Bone marrow (tissue), 2 donors: Measurements from ENCODE around the gene PRKCZ.
A peak's percentile ranks its signal among the peaks of the same experiment; 100 is the strongest.

Experiments
- DNase-seq, 2 donors: peaks; one replicate each; lab custom pipeline; 2025; lab: John Stamatoyannopoulos, UW

The PRKCZ gene

DNA sequence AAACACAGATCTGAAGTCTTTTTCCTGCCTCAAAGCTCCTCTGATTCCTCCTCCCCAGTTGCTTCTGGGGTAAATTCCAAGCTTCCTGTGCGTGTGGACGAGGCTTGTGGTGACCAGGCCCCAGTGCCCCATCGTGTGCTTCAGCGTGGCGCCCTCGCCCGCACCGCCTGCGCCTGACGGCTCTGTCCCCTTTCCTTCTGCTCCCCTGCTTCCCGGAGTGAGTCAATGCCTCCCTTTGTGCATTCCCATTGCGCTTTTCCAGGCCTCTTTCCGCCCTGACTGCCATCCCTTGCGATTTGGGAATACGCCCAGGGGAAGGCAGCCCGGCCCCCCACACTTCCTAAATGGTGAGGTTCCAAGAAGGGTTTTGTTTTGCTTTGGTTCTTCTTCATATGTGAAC lies 108.1 kb downstream of the PRKCZ start:
- no peak for DNase-seq

DNA sequence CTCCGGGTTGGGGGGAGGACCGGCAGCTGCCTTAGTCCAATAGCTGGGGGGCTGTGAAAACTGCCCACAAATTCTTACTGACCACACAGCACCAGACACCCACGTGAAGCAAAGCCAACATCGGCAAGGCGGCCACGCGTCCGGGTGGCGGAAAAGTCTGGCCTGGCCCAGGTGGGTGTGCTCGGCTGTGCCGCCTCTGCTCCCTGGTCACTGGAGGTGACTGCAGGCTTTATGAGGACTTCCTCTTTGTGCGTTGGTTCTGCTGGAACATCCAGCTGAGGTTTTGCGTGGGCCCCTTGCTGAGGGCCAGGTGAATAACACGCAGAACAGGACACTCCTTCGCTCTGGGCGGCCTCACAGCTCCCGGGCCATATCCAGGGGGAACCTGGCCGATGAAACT lies 108.9 kb downstream of the PRKCZ start:
- DNase-seq, result no peak

DNA sequence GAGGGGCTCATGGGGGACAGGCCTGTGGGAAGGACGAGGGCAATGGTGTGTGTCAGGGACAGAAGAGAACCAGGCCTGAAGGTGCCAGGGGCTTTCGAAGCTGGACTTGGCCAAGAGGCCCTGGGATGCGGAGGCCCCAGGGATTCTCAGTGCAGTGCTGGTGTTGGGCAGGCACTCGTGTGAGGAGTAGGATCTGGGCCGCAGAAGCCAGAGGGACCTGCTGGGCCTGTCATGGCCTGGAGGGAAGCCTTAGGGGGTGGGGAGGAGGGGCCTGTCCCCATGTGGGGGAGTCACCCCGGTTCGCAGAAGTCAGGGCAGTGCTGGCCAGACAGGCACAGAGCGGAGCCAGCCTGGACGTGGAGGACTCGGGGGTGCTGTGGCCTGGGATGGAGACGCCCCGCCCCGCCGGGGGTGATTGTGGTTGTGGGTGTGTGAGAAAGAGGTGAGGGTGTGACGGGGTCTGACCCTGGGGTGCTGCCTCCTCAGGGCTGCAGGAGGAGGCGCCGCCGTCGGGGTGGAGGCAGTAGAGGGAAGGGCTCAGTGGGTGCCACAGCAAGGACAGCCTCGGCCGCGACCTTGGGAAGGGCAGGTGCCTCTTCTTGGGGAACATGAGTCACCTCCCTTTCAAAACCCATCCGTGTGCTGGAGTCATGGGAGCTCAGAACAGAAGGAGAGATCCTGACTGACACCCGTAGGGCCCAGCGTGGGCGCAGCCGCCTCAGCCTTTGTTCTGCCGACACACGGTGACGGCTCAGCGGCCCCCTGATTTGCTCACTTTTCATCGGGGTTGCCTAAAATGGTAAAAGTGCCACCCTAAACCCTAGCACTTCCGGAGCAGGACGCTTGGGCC lies 110.5 kb downstream of the PRKCZ start:
- DNase-seq, result no peak

DNA sequence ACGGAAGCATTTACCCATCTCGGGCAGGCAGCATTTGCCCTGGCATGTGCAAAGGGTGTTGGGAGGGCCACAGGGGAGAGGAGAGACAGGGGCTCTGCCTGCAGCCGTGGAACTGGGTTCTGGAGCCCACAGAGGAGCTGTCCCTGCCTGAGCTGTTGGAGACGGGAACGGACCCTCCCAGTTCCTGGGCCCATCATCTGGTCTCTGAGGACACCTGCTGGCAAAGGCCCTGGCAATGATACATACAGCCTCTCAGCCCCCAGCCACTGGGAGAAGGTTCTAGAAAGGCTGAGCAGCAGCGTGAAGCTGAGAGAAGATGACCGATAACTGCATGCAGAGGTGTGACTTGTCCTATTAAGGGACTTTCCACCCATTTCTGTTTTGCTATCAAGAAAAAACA lies 113.0 kb downstream of the PRKCZ start:
- DNase-seq, result no peak

DNA sequence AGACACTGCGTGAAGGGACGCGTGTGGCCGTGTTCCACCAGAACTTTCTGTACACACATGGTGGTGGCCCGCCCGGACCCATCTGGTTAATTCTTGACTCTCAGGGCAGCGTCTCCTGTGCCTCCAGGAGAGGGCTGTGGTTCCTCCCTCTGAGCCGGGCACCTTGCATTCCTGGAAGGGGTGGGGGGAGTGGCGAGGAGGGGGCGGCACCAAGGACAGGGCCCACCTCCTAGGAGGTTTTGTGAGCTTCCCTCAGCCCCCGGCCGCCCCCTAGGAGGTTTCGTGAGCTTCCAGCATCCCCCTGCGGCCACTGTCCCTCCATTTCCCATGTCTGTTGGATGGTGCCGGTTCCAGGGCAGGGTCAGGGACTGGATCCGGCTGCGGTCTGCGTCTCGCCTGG lies 115.4 kb downstream of the PRKCZ start:
- DNase-seq, result no peak

DNA sequence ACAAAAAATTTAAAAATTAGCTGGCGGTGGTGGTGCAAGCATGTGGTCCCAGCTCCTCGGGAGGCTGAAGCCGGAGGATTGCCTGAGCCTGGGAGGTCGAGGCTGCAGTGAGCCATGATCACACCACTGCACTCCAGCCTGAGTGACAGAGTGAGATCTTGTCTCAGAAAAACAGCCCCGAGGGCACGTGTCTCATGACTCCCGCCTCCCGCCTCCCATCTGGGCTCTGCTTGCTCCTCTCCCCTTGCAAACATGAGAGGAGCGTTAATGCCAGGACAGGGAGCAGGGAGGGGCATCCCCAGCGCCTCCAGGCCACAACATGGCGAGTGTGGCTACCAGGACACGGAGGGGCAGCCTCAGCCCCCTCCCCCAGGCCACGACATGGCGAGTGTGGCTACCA lies 116.0 kb downstream of the PRKCZ start:
- no peak for DNase-seq

DNA sequence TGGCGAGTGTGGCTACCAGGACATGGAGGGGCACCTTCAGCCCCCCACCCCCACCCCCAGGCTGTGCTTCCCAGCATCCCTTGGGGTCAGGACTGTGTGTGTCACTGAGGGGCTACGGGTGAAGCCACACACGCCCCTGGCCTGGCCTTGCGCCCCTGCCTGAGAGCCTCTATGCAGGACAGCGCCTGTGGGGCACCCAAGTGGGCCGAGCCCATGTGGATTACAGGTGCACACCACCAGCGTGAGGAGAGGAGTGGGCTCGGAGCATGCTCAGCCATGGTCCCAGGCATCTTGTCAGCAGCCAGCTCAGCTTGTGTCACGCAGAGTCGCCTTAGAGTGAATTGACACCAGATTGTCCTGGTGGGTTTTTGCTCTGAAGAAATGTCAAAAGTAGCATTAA lies 116.5 kb downstream of the PRKCZ start:
- no peak for DNase-seq

DNA sequence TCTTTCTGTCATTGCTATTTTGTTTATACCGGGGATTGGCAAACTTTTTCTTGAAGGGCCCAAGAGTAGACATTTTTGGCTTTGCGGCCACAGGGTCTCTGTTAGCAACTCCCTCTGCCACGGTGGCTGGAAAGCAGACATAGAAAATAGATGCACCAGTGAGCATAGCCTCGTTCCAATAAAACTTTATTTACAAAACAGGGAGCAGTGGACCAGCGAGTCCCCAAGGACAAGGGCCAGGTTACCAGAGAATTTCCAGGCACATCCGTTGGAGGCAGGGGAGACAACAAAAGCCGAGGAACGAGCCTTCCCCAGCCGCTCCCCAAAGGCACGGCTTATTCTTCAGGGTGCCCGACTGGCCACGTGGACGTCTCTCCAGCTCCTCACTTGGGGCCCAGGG lies 117.9 kb downstream of the PRKCZ start:
- DNase-seq, result no peak

DNA sequence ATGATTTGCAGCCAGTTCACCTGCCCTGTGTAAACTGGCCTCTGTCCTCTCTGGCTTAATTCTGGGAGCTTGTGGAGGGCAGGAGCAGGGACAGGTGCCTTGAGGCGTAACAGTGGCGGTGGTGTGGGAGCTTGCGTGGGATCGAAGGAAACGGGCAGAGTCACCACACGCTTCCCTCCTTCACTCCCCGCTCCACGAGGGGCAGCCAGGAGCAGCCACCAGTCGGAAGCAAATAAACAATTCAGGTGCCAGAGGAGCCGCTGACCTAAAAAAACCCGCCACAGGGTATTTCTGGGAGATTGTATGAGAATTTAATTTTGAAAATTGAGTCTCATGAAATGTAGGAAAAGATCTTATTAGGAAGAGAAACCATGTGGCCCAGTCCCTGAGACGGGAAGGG lies 118.3 kb downstream of the PRKCZ start:
- no peak for DNase-seq

DNA sequence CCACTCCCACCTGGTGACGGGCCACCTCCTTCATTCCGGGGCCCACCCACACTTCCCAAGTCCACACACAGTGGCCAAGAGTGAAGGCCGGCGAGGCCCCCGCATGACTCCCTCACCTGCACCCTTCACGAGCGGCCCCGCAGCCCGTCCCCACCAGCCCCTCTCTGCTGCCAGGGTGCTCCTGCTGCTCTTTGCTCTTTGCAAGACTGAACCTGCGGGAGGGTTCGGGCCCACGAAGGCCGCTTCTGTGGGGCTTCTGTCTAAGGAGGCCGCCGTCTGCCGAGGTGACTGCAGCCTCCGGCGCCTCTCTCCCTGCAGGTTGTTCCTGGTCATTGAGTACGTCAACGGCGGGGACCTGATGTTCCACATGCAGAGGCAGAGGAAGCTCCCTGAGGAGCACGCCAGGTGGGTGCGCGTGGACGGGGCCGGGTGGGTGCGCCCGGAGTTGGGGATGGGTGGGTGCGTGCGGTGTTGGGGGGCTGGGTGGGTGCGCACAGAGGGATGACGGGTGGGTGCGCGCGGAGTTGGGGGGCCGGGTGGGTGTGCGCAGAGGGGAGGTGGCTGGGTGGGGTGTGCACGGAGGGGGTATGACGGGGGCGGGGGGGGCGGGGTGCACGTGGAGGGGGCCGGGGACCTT lies 119.1 kb downstream of the PRKCZ start:
- DNase-seq, result no peak

DNA sequence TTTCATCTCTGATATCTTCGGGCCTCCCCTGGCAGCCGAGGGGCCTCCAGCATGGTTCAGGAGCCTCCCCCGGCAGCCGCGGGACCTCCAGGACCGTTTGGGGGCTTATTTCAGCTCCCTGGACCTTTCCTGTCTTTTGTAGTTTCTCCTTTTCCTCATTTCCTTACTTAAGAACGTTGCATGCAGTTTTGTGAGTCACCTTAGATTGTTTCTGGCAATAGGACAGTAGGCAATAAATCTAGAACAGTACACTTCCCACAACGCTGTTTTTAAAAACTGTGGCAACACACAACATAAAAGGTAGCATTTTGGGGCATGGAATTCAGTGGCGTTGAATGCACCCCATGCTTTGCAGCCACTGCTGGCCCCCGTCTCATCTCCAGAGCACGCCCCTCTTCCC lies 120.0 kb downstream of the PRKCZ start:
- no peak for DNase-seq

DNA sequence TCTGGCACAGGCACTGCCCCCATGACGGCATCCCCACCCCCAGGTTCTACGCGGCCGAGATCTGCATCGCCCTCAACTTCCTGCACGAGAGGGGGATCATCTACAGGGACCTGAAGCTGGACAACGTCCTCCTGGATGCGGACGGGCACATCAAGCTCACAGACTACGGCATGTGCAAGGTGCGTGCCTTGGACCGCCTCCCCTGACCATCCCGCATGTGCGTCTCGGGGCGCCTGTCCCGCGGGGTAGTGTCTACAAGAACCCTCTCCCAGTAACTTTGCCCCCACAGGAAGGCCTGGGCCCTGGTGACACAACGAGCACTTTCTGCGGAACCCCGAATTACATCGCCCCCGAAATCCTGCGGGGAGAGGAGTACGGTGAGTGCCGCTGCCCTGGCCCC lies 121.8 kb downstream of the PRKCZ start:
- no peak for DNase-seq

DNA sequence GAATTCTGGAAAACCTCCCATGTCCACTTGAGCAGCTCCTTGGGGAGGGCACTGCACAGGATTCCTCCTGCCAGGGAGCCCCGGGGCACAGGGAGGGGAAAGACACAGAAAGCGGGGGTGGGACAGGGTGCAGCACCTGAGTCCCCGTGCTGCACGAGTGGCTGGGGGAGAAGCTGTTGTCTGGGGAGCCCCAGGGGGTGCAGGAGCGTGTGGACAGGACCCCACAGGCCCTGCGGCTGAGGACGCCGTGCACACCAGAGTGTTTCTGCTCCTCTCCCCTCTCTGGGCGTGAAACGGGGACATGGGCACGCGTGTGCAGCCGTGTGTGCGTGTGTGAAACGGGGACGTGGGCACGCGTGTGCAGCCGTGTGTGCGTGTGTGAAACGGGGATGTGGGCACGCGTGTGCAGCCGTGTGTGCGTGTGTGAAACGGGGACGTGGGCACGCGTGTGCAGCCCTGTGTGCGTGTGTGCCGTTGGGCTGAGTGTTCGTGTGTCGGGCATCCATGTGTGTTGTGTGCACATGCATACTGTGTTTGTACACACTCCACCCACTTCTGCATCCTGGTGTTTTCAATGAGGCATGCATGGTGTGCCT lies 122.4 kb downstream of the PRKCZ start:
- no peak for DNase-seq

DNA sequence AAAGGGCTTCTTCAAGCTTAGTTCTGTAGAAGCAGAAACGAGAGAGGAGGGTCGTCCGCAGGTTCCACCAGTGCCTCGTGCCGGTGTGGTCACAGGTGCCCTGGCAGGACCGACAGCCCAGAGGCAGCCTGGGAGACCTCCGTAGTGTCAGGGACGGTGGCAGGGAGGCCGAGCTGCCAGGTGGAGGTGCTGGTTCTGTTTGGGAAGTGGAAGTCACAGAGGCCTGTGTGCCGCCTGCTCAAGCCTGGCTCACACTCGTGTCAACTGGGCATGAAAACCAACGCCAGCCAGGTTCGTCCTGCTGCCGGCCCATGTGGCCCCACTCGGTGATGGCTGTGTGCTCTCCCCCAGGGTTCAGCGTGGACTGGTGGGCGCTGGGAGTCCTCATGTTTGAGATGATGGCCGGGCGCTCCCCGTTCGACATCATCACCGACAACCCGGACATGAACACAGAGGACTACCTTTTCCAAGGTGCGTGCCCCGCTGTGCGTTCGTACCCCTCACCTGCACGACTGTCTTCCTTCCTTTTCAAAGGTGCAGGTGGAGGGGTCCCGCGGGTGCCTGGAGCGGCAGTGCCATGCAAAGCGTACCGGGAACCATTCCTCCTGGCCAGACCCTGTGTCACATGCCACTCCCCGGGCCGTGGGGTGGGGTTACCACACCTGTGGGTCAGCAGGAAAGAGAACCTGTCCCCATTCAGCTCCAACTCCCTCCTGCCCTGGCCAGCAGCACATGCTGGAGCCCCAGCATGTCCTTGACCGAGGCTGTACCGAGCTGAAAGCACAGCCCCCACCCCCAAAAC lies 123.5 kb downstream of the PRKCZ start:
- no peak for DNase-seq

DNA sequence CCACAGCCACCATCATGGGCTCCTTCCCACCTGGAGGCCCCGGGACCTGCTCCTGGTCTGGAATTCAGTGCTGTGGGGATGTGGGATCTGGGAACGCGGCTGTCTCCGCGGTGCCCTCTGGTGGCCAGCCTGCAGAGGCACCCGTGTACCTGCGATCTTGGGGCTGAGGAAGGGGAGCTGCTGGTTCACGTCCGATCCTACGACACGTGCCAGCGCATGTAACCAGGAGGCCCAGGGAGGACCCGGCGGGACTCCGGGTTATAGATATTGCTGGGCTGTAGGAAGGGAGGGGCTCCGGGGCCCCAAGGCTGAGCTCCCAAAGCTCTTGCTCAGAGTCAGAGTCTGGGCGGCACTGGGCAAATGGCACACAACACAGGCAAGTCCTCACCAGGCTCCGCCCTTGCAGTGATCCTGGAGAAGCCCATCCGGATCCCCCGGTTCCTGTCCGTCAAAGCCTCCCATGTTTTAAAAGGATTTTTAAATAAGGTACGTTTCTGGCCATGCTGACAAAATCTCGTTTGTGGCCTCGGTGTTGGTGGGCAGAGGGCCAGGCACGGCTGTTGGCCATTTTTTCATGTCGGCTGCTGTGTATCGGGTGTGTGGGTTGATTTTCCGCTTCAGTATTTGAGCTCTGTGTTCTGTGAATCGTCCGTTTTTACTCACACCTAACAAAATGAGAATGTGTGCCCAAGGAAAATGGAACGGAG lies 124.3 kb downstream of the PRKCZ start:
- peak in 1 of 2 donors; percentile 4 for DNase-seq

DNA sequence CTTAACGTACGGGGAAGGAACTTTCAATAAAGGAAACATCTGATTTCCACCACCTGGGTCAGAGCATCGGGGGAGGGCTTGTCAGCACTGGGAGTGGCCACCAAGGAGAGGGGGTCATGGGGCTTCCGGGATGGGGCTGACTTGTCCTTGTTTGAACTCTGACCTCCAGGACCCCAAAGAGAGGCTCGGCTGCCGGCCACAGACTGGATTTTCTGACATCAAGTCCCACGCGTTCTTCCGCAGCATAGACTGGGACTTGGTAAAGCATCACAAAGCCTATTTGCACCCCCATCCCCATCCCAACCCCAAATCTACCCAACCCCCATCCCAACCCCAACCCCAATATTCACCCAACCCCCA lies 124.8 kb downstream of the PRKCZ start:
- DNase-seq, result no peak

DNA sequence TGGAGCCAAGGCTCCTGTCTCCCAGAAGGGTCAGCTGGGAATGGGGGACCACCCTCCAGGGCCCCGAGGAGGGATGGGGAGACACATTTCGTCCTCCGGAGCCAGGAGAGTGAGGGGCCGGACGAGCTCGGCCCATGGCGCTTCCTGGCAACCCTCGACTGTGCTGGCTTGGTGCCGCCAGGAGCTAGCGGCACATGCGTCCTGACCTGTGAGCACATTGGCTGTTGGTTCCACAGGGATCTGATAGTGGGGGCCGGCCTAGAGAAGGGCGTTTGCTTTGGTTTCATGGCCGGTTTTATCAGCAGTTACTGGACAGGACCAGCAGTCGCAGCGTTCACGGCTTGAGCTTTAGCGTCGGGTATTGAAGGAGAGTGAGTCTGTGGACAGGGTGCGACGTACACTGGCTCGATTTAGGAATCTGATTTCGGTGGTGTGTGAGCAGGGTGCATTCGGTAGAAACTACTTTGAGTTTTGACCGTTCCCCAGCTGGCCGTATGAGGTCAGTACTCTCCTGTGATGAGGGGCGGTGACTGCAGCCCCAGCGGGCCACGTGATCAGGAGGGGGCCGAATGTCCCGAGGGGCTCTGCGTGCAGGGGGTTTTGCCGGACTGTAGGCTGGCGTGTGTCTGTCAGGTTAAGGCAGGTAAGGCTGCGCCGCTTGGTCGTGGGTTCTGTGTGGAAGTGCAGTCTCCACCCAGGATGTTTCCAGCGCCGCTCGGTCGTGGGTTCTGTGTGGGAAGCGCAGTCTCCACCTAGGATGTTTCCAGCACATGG lies 125.7 kb downstream of the PRKCZ start:
- no peak for DNase-seq

DNA sequence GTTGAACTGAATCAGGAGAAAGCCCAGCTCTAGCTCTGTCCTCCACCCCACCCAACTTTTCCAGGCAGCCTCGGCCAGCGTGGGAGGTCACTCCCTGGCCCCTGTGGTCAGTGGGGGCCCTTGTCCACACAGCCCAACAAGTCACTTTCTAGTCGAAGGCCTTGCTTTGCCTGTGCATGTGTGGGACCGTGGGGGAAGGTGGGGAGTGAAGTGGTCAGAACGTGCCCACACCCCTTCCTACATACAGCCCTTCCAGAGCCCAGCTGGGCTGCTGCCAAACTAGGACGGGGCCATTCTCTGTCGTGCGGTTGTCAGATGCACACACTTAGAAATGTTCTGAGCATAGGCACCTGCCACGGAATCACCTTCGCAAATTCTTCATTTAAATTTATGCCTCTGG lies 126.4 kb downstream of the PRKCZ start:
- no peak for DNase-seq

DNA sequence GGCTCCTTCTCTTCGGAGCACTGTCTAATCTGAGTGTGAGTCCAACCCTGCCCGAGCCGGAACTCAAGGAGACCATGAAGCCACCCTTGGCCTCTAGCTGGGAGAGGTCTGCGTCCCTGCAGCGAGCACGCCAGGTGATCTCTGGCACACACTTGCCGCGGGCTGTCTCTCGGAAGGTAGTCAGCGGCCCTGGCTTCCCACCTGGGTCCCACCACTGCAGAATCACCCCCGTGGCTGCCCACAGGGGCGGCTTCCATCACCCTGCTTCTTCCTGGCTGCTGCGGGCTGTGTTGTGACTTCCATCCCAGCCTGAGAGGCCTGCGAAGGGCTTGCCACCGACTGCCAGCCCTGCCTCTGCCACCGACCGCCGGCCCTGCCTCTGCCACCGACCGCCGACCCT lies 127.3 kb downstream of the PRKCZ start:
- DNase-seq, result no peak

DNA sequence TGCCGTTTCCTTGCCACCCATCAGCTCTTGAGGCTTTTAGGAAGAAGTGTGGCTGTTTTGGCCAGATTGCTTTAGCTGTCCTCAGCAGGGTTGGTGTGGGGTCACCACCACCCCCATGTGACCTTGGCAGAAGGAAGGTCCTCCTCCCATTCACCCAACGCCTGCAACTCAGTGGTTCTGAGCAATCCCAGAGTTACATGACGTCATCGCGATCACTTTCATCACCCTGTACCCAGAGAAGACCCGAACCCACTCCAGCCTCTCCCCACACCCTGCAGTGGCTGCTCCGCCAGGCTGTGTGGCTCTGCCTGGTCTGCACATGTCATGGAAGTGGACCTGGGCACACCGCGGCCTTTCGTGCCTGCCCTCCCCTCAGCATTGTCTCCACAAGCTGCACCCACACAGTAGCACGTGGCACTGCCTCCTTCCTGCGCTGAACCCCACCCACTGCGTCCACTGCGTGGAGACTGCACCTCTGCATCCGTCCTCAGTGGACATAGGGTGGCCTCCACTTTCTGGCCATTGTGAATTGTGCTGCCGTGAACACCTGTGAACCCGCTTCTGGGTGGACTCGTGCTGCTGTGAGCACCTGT lies 127.8 kb downstream of the PRKCZ start:
- no peak for DNase-seq

DNA sequence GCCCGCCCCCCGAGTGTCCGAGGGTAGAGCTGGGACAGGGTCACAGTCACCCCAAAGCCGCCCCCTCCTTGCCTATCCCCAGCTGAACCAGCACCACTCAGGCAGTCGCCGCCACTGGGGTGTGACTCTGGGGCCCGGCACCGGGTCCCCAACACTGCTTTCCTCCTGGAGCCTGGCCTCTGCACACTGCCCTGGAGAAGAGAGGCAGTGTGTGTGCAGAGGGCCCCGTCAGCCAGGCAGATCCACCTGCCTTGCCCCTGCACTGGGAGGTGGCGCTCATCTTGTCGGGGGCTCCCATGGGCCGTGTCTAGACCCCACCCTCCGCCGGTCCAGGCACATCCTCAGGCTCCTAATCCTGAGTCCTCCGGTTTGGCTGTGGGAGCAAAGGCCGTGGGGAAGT lies 128.7 kb downstream of the PRKCZ start:
- no peak for DNase-seq
